Measurements from ENCODE around the gene WDR77. TPM values are rescaled to one million over a fixed set of nuclear protein-coding genes. Genes with fewer than 3 reads are reported as not detected.

WDR77 gene
- total and polyA plus RNA-seq, 2 of the 13 experiments (the other 11 are each of a cell fraction or from before 2014, with no cell fraction given) = 90.6 to 108 TPM

- TF ChIP-seq ATF3 (CRISPR knock-in tag; IDR thresholded peaks at IDR 0.05) (no peak), ZNF883 (CRISPR knock-in tag; IDR thresholded peaks at IDR 0.05; ENCODE audit: not compliant biosample characterization) (no peak)
Measured at GRCh38 chr1:111468717-111469100, 19.7 kb upstream of the WDR77 start (continued).

GRCh38 chr1:111467865-111468716 is 19.0 kb upstream of the WDR77 start:
- in situ Hi-C loops (cut with HindIII; ENCODE audit: extremely low pct_ligation_motif_present, low pct_unique_long_range_greater_than_20kb) = no loop called here
- H3K27me3 ChIP-seq (ENCODE audit: control insufficient read depth in 1 of 2, insufficient read depth in 2 of 2, low read length in 2 of 2) = no peaks in the 10 kb centered on the region
- no peaks in the 10 kb centered on the region for H4K20me1 ChIP-seq (ENCODE audit: insufficient read depth, low read length)
- BruUV-seq (replicated peaks) = no TSS peak
- ATAC-seq = peak; percentile 41; the same call in 1 of the 3 replicates
- no peaks in the 10 kb centered on the region for H3K79me2 ChIP-seq (ENCODE audit: insufficient read depth, low read length)
- WGBS (ENCODE audit: low lambda C conversion rate) = 93% methylated on average over 2 of the region's 2 CpGs
- peaks cover 0 to 1% of the 10 kb centered on the region in 2 experiments; a peak in 1 of 5 replicates for H3K36me3 ChIP-seq (replicated peaks in 1 of 2; ENCODE audit: control insufficient read depth in 1 of 2, insufficient read depth in 2 of 2, low read length in 2 of 2)
- no peak overlapping the region for H3K27ac ChIP-seq (ENCODE audit: extremely low read length, insufficient read depth, low read length)
- intact Hi-C loops (cut with micrococcal nuclease; ENCODE audit: unreplicated experiment) = no loop called here
- no peak overlapping the region for H3K4me2 ChIP-seq (ENCODE audit: low read depth, low read length)
- H3K4me1 ChIP-seq (ENCODE audit: insufficient read depth, low read length) = peaks cover 16% of the 10 kb centered on the region
- H3K9me3 ChIP-seq (ENCODE audit: low read length) = no peaks in the 10 kb centered on the region
- DNase-seq (ENCODE audit: low spot score) = no peak
- no peak for TF ChIP-seq KMT2A (CRISPR knock-in tag; IDR thresholded peaks at IDR 0.05)
- TF ChIP-seq HMGXB4 (CRISPR knock-in tag; IDR thresholded peaks at IDR 0.05; ENCODE audit: borderline replicate concordance in 1 of 2, low read depth in 1 of 2) = no peak
- TF ChIP-seq SOX5 (CRISPR knock-in tag; IDR thresholded peaks at IDR 0.05; ENCODE audit: borderline replicate concordance) = no peak
- TF ChIP-seq KDM5A (IDR thresholded peaks at IDR 0.05; ENCODE audit: borderline replicate concordance, low read length) = no peak
- no peak for TF ChIP-seq EHMT2 (IDR thresholded peaks at IDR 0.05; ENCODE audit: borderline replicate concordance, low read depth, low read length)
- TF ChIP-seq TFDP1 (CRISPR knock-in tag; IDR thresholded peaks at IDR 0.05; ENCODE audit: borderline replicate concordance) = no peak
- no peak for TF ChIP-seq TMF1 (CRISPR knock-in tag; IDR thresholded peaks at IDR 0.05; ENCODE audit: low read depth)
- no peak for TF ChIP-seq MED8 (CRISPR knock-in tag; IDR thresholded peaks at IDR 0.05; ENCODE audit: insufficient replicate concordance)
- POLR2A ChIA-PET = no interaction called here
- no peak for FAIRE-seq
- no peak overlapping the region for H3K4me3 ChIP-seq (replicated peaks in 1 of 3; ENCODE audit: insufficient read depth in 1 of 3, low read depth in 2 of 3, low read length in 3 of 3)
- H3K9ac ChIP-seq (ENCODE audit: insufficient read depth, low read depth, low read length) = no peak overlapping the region
- no peak overlapping the region for H2AFZ ChIP-seq (ENCODE audit: low read length)
- CTCF ChIA-PET (ENCODE audit: low intra/inter-chr PET ratio, low total read pairs) = no interaction called here

Measured in HepG2 (cell line).